CD14-positive monocyte (primary cell): ENCODE measurements around the gene TMEM273. TPM values are rescaled to one million over a fixed set of nuclear protein-coding genes. Genes with fewer than 3 reads are reported as not detected.
A peak's percentile ranks its signal among the peaks of the same experiment; 100 is the strongest.

Experiments
- DNase-seq, 3 donors: peaks; one replicate each; pipeline ENCODE4 v3.0.0-alpha.2; 2011 to 2022
- H2AFZ ChIP-seq: 2 replicates; pipeline ENCODE4 v1.6.0; 2012; ENCODE audit warnings: mild to moderate bottlenecking, low read depth, low read length, inconsistent platforms; ENCODE audit not compliant: insufficient read depth, poor library complexity, severe bottlenecking
- H3K27ac ChIP-seq, 2 donors: 1 replicate in 1 of 2; 2 replicates in 1 of 2; pipeline ENCODE4 v1.5.1; 2012 to 2013; ENCODE audit warnings: low read length in 2 of 2, control low read depth in 1 of 2, inconsistent platforms in 1 of 2, low read depth in 1 of 2, mild to moderate bottlenecking in 1 of 2
- H3K27me3 ChIP-seq, 2 donors: one replicate each; pipeline versions ENCODE4 v1.6.0 to v1.6.1; 2011 to 2013; ENCODE audit warnings: low read length in 2 of 2; ENCODE audit not compliant: control insufficient read depth in 2 of 2, insufficient read depth in 2 of 2
- H3K36me3 ChIP-seq, 2 donors: replicated peaks in 1 of 2; 1 replicate in 1 of 2; 2 replicates in 1 of 2; pipeline versions ENCODE4 v1.5.1 to v1.6.1; 2012 to 2013; ENCODE audit warnings: low read length in 2 of 2, control low read depth in 1 of 2, inconsistent platforms in 1 of 2, mild to moderate bottlenecking in 1 of 2; ENCODE audit not compliant: insufficient read depth in 2 of 2, control insufficient read depth in 1 of 2
- H3K4me1 ChIP-seq, 2 donors: 1 replicate in 1 of 2; 2 replicates in 1 of 2; pipeline versions ENCODE4 v1.5.1 to v1.6.1; 2012 to 2013; ENCODE audit warnings: low read length in 2 of 2, control low read depth in 1 of 2, inconsistent platforms in 1 of 2, mild to moderate bottlenecking in 1 of 2, moderate library complexity in 1 of 2; ENCODE audit not compliant: insufficient read depth in 2 of 2, control insufficient read depth in 1 of 2
- H3K4me2 ChIP-seq: replicated peaks from 2 replicates; pipeline ENCODE3; 2012; ENCODE audit warnings: low read length, moderate library complexity, mild to moderate bottlenecking; ENCODE audit not compliant: poor library complexity, severe bottlenecking; ENCODE audit errors: extremely low read depth
- H3K4me3 ChIP-seq, 3 experiments: fragments of 200-600 bp in 1 of 3; sonication (generic) in 1 of 3; replicated peaks in 1 of 3; 1 replicate in 2 of 3; 2 replicates in 1 of 3; pipeline ENCODE4 v1.5.1; 2011 to 2013; ENCODE audit warnings: low read length in 3 of 3, mild to moderate bottlenecking in 3 of 3, control low read depth in 2 of 3, low read depth in 2 of 3, inconsistent platforms in 1 of 3, moderate library complexity in 1 of 3
- H3K79me2 ChIP-seq: 2 replicates; pipeline ENCODE4 v1.6.0; 2012; ENCODE audit warnings: mild to moderate bottlenecking, control low read depth, inconsistent platforms, low read length, moderate library complexity; ENCODE audit not compliant: insufficient read depth
- H3K9ac ChIP-seq: 2 replicates; pipeline ENCODE4 v1.6.0; 2017; ENCODE audit warnings: low read length, mild to moderate bottlenecking; ENCODE audit not compliant: insufficient read depth, poor library complexity, severe bottlenecking
- H3K9me3 ChIP-seq, 2 donors: replicated peaks in 1 of 2; 1 replicate in 1 of 2; 2 replicates in 1 of 2; pipeline versions ENCODE4 v1.5.1 to v1.6.1; 2012 to 2013; ENCODE audit warnings: low read length in 2 of 2, control low read depth in 1 of 2; ENCODE audit not compliant: control insufficient read depth in 1 of 2, insufficient read depth in 1 of 2
- H4K20me1 ChIP-seq: 2 replicates; pipeline ENCODE4 v1.6.0; 2012; ENCODE audit warnings: mild to moderate bottlenecking, low read length, control low read depth, moderate library complexity; ENCODE audit not compliant: insufficient read depth
- H3K27ac Mint-ChIP-seq, 7 donors: one replicate each; pipeline ENCODE4 v1.8.0; 2020; ENCODE audit warnings: mild to moderate bottlenecking in 7 of 7, mixed read lengths in 7 of 7, moderate library complexity in 6 of 7, inconsistent platforms in 2 of 7
- H3K27me3 Mint-ChIP-seq, 3 donors: one replicate each; pipeline ENCODE4 v1.8.0; 2021 to 2022; ENCODE audit warnings: low read depth in 3 of 3, mild to moderate bottlenecking in 3 of 3, mixed read lengths in 3 of 3, moderate library complexity in 3 of 3, inconsistent platforms in 1 of 3
- H3K36me3 Mint-ChIP-seq, 2 donors: one replicate each; pipeline ENCODE4 v1.8.0; 2020; ENCODE audit warnings: mixed read lengths in 2 of 2, inconsistent platforms in 1 of 2, mild to moderate bottlenecking in 1 of 2
- H3K4me1 Mint-ChIP-seq: one replicate; pipeline ENCODE4 v1.8.0; 2020; ENCODE audit warnings: mild to moderate bottlenecking, mixed read lengths
- H3K4me3 Mint-ChIP-seq, 2 donors: one replicate each; pipeline ENCODE4 v1.8.0; 2020; ENCODE audit warnings: mild to moderate bottlenecking in 2 of 2, mixed read lengths in 2 of 2, moderate library complexity in 1 of 2
- H3K9me3 Mint-ChIP-seq, 7 donors: one replicate each; pipeline ENCODE4 v1.8.0; 2020 to 2022; ENCODE audit warnings: mixed read lengths in 7 of 7, mild to moderate bottlenecking in 6 of 7, moderate library complexity in 6 of 7, inconsistent platforms in 2 of 7
- WGBS: methylation state at CpG from one replicate; pipeline ENCODE4 v1.1.5; 2013; ENCODE audit warnings: missing lambda C conversion rate; ENCODE audit not compliant: insufficient coverage; 5-methylcytosine and 5-hydroxymethylcytosine counted together
- intact Hi-C, 2 donors: fragments of 100-400 bp; cut with micrococcal nuclease; formaldehyde crosslinking; loops; one replicate each; pipeline versions ENCODE4 v1.15.0 to v1.15.1; 2023
- polyA plus RNA-seq, 3 donors: library from polyadenylated mRNA; depleted of rRNA in 1 of 3; unstranded in 2 of 3; stranded (reverse) in 1 of 3; fragments of 300-500 nt in 2 of 3; fragments of >200 nt in 1 of 3; fragmentation: Illumina TruSeq in 2 of 3; gene quantifications; 1 replicate in 2 of 3; 2 replicates in 1 of 3; pipeline ENCODE4 v1.2.3, GENCODE V29; 2012 to 2021
- TF ChIP-seq, protein P1 (sequence below): fragments of 200-600 bp; IDR thresholded peaks from one replicate; pipeline ENCODE4 v1.8.0; 2022; ENCODE audit warnings: antibody characterized with exemption, mild to moderate bottlenecking

Gene TMEM273
- polyA plus RNA-seq, 3 donors, result 6.7 to 7.9 (median 6.9) TPM

DNA sequence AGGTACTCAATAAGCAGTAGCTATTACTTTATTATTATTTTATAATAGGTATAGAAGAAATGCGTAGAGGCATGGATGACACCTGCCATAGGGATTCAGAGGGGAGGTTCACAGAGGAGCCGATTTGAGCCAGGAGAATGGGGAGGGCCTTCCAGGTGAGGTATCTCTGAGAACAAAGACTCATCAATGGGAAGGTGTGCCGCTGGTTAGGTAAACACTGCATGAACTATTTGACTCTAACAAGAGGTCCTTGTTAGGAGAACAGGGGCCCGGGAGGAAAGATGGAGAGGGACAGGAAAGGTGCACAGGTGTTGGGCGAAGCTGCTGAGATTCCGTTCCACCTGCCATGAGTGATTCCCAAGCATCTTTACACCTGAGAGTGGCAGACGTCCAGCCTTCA lies 41.8 kb upstream of the TMEM273 start:
- no peak for DNase-seq
- Histone ChIP-seq H3K4me3 (no peak overlapping the region), H3K27me3 (no peaks in the 10 kb centered on the region), H3K4me1 (no peaks in the 10 kb centered on the region), H3K9ac (no peak overlapping the region), H3K9me3 (no peaks in the 10 kb centered on the region), H4K20me1 (no peaks in the 10 kb centered on the region), H3K4me2 (no peak overlapping the region), H3K36me3 (no peaks in the 10 kb centered on the region), H3K79me2 (no peaks in the 10 kb centered on the region), H2AFZ (no peak overlapping the region), H3K27ac (no peak overlapping the region)
- intact Hi-C loops, result no loop called here
- TF ChIP-seq, protein P1, sequence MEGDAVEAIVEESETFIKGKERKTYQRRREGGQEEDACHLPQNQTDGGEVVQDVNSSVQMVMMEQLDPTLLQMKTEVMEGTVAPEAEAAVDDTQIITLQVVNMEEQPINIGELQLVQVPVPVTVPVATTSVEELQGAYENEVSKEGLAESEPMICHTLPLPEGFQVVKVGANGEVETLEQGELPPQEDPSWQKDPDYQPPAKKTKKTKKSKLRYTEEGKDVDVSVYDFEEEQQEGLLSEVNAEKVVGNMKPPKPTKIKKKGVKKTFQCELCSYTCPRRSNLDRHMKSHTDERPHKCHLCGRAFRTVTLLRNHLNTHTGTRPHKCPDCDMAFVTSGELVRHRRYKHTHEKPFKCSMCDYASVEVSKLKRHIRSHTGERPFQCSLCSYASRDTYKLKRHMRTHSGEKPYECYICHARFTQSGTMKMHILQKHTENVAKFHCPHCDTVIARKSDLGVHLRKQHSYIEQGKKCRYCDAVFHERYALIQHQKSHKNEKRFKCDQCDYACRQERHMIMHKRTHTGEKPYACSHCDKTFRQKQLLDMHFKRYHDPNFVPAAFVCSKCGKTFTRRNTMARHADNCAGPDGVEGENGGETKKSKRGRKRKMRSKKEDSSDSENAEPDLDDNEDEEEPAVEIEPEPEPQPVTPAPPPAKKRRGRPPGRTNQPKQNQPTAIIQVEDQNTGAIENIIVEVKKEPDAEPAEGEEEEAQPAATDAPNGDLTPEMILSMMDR, result no peak
- WGBS, result 95% methylated on average over 7 of the region's 7 CpGs
- Mint-ChIP-seq H3K27ac (no peak overlapping the region), H3K36me3 (no peaks in the 10 kb centered on the region), H3K4me3 (no peak overlapping the region), H3K9me3 (no peaks in the 10 kb centered on the region), H3K4me1 (no peaks in the 10 kb centered on the region), H3K27me3 (peaks cover 1 to 4% (median 4%) of the 10 kb centered on the region in 3 donors)

DNA sequence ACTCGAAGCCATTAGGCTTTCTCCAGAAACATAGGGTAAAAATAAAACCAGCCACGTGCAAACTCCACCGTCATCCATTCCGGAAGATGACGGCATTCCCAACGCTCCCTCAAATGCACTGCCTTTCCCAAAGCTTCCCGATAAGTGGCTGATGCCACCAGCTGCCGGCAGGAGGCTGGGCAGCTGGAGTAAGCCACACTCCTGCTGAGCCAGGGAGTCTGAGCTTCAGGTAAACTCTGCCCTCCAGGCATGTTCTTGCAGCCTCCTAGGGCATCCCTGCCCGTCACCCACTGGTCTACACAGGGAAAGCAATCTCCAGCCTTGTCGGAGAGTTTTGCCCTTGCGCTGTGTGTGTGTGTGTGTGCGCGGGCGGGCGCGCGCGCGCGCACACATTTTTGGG lies 40.5 kb upstream of the TMEM273 start:
- no peaks in the 10 kb centered on the region for H3K9me3 Mint-ChIP-seq
- Histone ChIP-seq H3K27me3 (no peaks in the 10 kb centered on the region), H3K79me2 (no peaks in the 10 kb centered on the region), H3K4me3 (no peak overlapping the region), H3K4me2 (no peak overlapping the region), H3K36me3 (no peaks in the 10 kb centered on the region), H3K9ac (no peak overlapping the region), H3K4me1 (no peaks in the 10 kb centered on the region), H3K27ac (no peak overlapping the region), H3K9me3 (no peaks in the 10 kb centered on the region), H4K20me1 (no peaks in the 10 kb centered on the region), H2AFZ (no peak overlapping the region)
- H3K4me3 Mint-ChIP-seq, result no peak overlapping the region
- WGBS, result 93% methylated on average over 10 of the region's 20 CpGs
- no peaks in the 10 kb centered on the region for H3K36me3 Mint-ChIP-seq
- peaks cover 3 to 4% (median 4%) of the 10 kb centered on the region in 3 donors for H3K27me3 Mint-ChIP-seq
- intact Hi-C loops, result no loop called here
- TF ChIP-seq, protein P1, result no peak
- peak overlapping the region in 1 of 7 donors; percentile 21 for H3K27ac Mint-ChIP-seq
- no peak for DNase-seq
- no peaks in the 10 kb centered on the region for H3K4me1 Mint-ChIP-seq
